Neural cell (in vitro differentiated cells): Measurements from ENCODE around the gene PCCA.

Experiments
- EP300 ChIP-seq: fragments of 450-650 bp; conservative IDR thresholded peaks from 2 replicates; pipeline ENCODE4 v1.6.1; 2014; ENCODE audit warnings: antibody characterized with exemption, mild to moderate bottlenecking, moderate library complexity; ENCODE audit not compliant: poor library complexity, severe bottlenecking
- MXI1 ChIP-seq: fragments of 450-650 bp; conservative IDR thresholded peaks from 2 replicates; pipeline ENCODE4 v1.6.1; 2014; ENCODE audit warnings: antibody characterized with exemption, mild to moderate bottlenecking; ENCODE audit not compliant: poor library complexity, severe bottlenecking
- TAF1 ChIP-seq: IDR thresholded peaks from 2 replicates; pipeline ENCODE4 v1.6.1; 2012; ENCODE audit warnings: low read depth
- TF ChIP-seq, protein P1 (sequence below): fragments of 450-650 bp; IDR thresholded peaks from 2 replicates; pipeline ENCODE4 v1.5.1; 2014; ENCODE audit warnings: antibody characterized with exemption, mild to moderate bottlenecking, moderate library complexity; ENCODE audit not compliant: poor library complexity, severe bottlenecking

DNA sequence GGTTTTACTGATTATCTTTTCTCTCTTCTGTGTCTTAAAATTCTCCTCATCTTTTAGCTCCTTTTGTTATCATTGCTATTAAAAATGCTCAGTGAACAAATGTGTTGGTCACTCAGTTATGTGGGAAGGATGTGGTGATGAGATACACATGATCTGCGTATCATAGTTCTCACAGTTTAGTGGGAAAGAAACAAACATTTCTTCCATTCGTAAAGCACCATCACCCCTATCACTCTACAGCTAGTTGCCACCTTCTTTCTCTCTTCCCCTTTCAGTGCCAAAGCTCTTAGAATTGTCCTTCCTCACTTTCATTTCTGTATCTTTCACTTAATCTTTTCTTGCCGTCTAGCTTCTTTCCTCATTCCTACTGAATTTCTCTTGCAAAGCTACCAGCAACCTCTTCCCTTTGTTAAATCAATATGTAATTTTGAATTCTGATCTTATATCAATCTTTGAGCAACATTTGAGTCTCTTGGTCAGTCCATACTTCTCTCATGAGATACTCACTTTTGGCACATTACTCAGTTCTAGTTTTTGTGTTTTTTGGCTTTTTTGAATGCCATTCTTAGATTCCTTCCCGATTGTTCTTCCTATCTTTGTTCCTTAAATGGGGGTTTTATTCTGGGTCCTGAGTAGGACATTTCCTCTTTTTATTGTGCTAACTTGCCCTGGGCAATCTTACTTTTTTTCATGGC is 122.3 kb downstream of the PCCA start:
- TF ChIP-seq EP300 (no peak), TAF1 (no peak), MXI1 (no peak)
- TF ChIP-seq, protein P1, sequence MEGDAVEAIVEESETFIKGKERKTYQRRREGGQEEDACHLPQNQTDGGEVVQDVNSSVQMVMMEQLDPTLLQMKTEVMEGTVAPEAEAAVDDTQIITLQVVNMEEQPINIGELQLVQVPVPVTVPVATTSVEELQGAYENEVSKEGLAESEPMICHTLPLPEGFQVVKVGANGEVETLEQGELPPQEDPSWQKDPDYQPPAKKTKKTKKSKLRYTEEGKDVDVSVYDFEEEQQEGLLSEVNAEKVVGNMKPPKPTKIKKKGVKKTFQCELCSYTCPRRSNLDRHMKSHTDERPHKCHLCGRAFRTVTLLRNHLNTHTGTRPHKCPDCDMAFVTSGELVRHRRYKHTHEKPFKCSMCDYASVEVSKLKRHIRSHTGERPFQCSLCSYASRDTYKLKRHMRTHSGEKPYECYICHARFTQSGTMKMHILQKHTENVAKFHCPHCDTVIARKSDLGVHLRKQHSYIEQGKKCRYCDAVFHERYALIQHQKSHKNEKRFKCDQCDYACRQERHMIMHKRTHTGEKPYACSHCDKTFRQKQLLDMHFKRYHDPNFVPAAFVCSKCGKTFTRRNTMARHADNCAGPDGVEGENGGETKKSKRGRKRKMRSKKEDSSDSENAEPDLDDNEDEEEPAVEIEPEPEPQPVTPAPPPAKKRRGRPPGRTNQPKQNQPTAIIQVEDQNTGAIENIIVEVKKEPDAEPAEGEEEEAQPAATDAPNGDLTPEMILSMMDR: no peak
